GM23338 (cell line): ENCODE results near the gene FAM32A. TPM values are rescaled to one million over a fixed set of nuclear protein-coding genes. Genes with fewer than 3 reads are reported as not detected.

Source experiments
- ATAC-seq: fragments of 200-7000 bp; cut with Tn5 transposase; 3 replicates; pipeline ENCODE4 v1.9.1; 2020
- DNase-seq: peaks from one replicate; pipeline ENCODE4 v3.0.0-alpha.2; 2015; ENCODE audit warnings: low spot score
- H2AFZ ChIP-seq: fragments of 200-600 bp; sonication (generic); 2 replicates; pipeline ENCODE4 v1.8.0; 2016; ENCODE audit warnings: antibody characterized with exemption, mild to moderate bottlenecking, moderate library complexity
- H3F3A ChIP-seq: fragments of 200-600 bp; sonication (generic); replicated peaks from 2 replicates; pipeline ENCODE4 v1.8.0; 2017; ENCODE audit warnings: antibody characterized with exemption, mixed run types, low read depth
- H3K27ac ChIP-seq: fragments of 200-600 bp; sonication (generic); 2 replicates; pipeline ENCODE4 v1.6.1; 2016; ENCODE audit warnings: low read depth
- H3K27me3 ChIP-seq: fragments of 200-600 bp; sonication (generic); 2 replicates; pipeline ENCODE4 v1.8.0; 2016; ENCODE audit warnings: mild to moderate bottlenecking, mixed run types, moderate library complexity; ENCODE audit not compliant: insufficient read depth
- H3K36me3 ChIP-seq: fragments of 200-600 bp; sonication (generic); 2 replicates; pipeline ENCODE4 v1.8.0; 2016; ENCODE audit warnings: mild to moderate bottlenecking; ENCODE audit not compliant: insufficient read depth
- H3K4me1 ChIP-seq: fragments of 200-600 bp; sonication (generic); 2 replicates; pipeline ENCODE4 v1.8.0; 2016; ENCODE audit warnings: mild to moderate bottlenecking, moderate library complexity; ENCODE audit not compliant: insufficient read depth
- H3K4me2 ChIP-seq: fragments of 200-600 bp; sonication (generic); 2 replicates; pipeline ENCODE4 v1.7.1; 2017; ENCODE audit warnings: mixed run types
- H3K4me3 ChIP-seq: fragments of 200-600 bp; sonication (generic); 2 replicates; pipeline ENCODE4 v1.6.1; 2016; ENCODE audit warnings: mixed run types
- H3K79me2 ChIP-seq: fragments of 200-600 bp; sonication (generic); replicated peaks from 2 replicates; pipeline ENCODE4 v1.8.0; 2017; ENCODE audit warnings: mild to moderate bottlenecking; ENCODE audit not compliant: insufficient read depth
- H3K9me2 ChIP-seq: fragments of 200-600 bp; sonication (generic); 2 replicates; pipeline ENCODE4 v1.8.0; 2017; ENCODE audit not compliant: insufficient read depth
- H4K20me1 ChIP-seq: fragments of 200-600 bp; sonication (generic); replicated peaks from 2 replicates; pipeline ENCODE4 v1.8.0; 2017; ENCODE audit warnings: mild to moderate bottlenecking; ENCODE audit not compliant: insufficient read depth
- H3K27ac Mint-ChIP-seq: 2 replicates; pipeline ENCODE4 v1.8.0; 2020; ENCODE audit warnings: inconsistent platforms, mild to moderate bottlenecking, moderate library complexity, mixed read lengths
- H3K27me3 Mint-ChIP-seq: 3 replicates; pipeline ENCODE4 v1.8.0; 2022; ENCODE audit warnings: low read depth, mild to moderate bottlenecking, moderate library complexity, mixed read lengths, inconsistent platforms; ENCODE audit not compliant: insufficient read depth, poor library complexity
- H3K36me3 Mint-ChIP-seq: 3 replicates; pipeline ENCODE4 v1.8.0; 2021; ENCODE audit warnings: low read depth, mild to moderate bottlenecking, inconsistent platforms, moderate library complexity, mixed read lengths
- H3K4me1 Mint-ChIP-seq: 3 replicates; pipeline ENCODE4 v1.8.0; 2020; ENCODE audit warnings: mild to moderate bottlenecking, inconsistent platforms, mixed read lengths
- H3K4me3 Mint-ChIP-seq: 3 replicates; pipeline ENCODE4 v1.8.0; 2021; ENCODE audit warnings: moderate library complexity, mild to moderate bottlenecking, inconsistent platforms, mixed read lengths
- H3K9me3 Mint-ChIP-seq: 3 replicates; pipeline ENCODE4 v1.8.0; 2020; ENCODE audit warnings: moderate library complexity, mild to moderate bottlenecking, inconsistent platforms, mixed read lengths
- polyA plus RNA-seq: library from polyadenylated mRNA; unstranded; fragments of >200 nt; fragmentation: Nextera tagmentation; extraction: Ambion mirVana; gene quantifications from 2 replicates; pipeline ENCODE4 v1.2.1, GENCODE V29; 2016
- total RNA-seq: library from RNA; depleted of rRNA; stranded (reverse); fragments of >200 nt; shearing (Covaris generic); gene quantifications from 2 replicates; pipeline ENCODE4 v1.2.3, GENCODE V29; 2014
- TF ChIP-seq, protein P1 (sequence below), 2 experiments: fragments of 200-600 bp in 1 of 2; sonication (generic) in 1 of 2; conservative IDR thresholded peaks; 2 replicates each; pipeline versions ENCODE4 v1.5.1 to v1.6.1; 2016 to 2017; ENCODE audit warnings: antibody characterized with exemption in 2 of 2, low read depth in 2 of 2, mild to moderate bottlenecking in 2 of 2, moderate library complexity in 1 of 2
- TF ChIP-seq, protein P2 (sequence below): fragments of 250-450 bp; sonication (Bioruptor Pico); IDR thresholded peaks from 2 replicates; pipeline ENCODE4 v1.5.0; 2020; ENCODE audit warnings: mild to moderate bottlenecking, moderate library complexity

The FAM32A gene
- total and polyA plus RNA-seq, 2 experiments from 2014 or later = 58.2 to 67.3 TPM

DNA sequence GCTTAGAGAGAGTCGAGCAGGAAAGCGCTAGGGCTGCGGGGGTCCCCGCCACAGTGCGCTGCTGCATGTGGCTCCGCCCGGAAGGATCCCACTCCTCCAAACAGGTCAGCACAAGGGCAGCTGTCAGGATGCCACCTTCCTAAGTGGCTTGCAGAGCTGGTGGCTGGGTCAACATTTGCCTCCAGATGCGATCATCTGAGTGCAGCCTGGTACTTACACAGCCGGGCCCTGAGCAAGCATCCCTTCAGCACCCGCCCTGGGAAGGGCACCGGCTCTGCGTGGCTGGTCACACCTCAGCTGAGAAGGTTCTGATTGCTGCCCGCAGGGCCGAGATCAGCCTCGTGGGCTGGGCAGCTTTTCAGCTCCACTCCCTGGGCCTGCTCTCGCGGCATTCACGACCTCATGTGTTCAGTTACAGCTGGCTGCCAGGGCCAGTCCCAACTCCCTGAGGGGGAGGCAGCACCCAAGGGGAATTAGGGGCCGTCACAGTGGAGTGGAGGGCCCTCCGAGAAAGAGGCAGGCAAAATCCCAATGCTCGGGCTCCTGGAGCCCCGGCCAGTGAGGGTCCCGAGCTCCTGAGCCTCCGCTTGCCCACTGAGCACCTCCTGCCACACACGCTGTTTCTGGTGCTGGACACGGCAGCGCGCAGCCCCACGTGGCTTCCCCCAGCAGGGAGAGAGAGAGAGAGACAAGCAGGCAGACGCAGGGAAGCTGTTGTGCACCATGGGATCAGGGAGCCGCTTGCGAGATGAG lies 39.3 kb downstream of the FAM32A start:
- no peak overlapping the region for H3K4me2 ChIP-seq
- Mint-ChIP-seq H3K4me3 (no peak overlapping the region), H3K27me3 (peaks cover 8% of the 10 kb centered on the region), H3K36me3 (peaks cover 37% of the 10 kb centered on the region), H3K27ac (no peak overlapping the region), H3K9me3 (peaks cover 35% of the 10 kb centered on the region), H3K4me1 (no peaks in the 10 kb centered on the region)
- TF ChIP-seq, protein P1, sequence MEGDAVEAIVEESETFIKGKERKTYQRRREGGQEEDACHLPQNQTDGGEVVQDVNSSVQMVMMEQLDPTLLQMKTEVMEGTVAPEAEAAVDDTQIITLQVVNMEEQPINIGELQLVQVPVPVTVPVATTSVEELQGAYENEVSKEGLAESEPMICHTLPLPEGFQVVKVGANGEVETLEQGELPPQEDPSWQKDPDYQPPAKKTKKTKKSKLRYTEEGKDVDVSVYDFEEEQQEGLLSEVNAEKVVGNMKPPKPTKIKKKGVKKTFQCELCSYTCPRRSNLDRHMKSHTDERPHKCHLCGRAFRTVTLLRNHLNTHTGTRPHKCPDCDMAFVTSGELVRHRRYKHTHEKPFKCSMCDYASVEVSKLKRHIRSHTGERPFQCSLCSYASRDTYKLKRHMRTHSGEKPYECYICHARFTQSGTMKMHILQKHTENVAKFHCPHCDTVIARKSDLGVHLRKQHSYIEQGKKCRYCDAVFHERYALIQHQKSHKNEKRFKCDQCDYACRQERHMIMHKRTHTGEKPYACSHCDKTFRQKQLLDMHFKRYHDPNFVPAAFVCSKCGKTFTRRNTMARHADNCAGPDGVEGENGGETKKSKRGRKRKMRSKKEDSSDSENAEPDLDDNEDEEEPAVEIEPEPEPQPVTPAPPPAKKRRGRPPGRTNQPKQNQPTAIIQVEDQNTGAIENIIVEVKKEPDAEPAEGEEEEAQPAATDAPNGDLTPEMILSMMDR (conservative IDR thresholded peaks at IDR 0.05; ENCODE audit: low read depth in 2 of 2) = no peak
- TF ChIP-seq, protein P2, sequence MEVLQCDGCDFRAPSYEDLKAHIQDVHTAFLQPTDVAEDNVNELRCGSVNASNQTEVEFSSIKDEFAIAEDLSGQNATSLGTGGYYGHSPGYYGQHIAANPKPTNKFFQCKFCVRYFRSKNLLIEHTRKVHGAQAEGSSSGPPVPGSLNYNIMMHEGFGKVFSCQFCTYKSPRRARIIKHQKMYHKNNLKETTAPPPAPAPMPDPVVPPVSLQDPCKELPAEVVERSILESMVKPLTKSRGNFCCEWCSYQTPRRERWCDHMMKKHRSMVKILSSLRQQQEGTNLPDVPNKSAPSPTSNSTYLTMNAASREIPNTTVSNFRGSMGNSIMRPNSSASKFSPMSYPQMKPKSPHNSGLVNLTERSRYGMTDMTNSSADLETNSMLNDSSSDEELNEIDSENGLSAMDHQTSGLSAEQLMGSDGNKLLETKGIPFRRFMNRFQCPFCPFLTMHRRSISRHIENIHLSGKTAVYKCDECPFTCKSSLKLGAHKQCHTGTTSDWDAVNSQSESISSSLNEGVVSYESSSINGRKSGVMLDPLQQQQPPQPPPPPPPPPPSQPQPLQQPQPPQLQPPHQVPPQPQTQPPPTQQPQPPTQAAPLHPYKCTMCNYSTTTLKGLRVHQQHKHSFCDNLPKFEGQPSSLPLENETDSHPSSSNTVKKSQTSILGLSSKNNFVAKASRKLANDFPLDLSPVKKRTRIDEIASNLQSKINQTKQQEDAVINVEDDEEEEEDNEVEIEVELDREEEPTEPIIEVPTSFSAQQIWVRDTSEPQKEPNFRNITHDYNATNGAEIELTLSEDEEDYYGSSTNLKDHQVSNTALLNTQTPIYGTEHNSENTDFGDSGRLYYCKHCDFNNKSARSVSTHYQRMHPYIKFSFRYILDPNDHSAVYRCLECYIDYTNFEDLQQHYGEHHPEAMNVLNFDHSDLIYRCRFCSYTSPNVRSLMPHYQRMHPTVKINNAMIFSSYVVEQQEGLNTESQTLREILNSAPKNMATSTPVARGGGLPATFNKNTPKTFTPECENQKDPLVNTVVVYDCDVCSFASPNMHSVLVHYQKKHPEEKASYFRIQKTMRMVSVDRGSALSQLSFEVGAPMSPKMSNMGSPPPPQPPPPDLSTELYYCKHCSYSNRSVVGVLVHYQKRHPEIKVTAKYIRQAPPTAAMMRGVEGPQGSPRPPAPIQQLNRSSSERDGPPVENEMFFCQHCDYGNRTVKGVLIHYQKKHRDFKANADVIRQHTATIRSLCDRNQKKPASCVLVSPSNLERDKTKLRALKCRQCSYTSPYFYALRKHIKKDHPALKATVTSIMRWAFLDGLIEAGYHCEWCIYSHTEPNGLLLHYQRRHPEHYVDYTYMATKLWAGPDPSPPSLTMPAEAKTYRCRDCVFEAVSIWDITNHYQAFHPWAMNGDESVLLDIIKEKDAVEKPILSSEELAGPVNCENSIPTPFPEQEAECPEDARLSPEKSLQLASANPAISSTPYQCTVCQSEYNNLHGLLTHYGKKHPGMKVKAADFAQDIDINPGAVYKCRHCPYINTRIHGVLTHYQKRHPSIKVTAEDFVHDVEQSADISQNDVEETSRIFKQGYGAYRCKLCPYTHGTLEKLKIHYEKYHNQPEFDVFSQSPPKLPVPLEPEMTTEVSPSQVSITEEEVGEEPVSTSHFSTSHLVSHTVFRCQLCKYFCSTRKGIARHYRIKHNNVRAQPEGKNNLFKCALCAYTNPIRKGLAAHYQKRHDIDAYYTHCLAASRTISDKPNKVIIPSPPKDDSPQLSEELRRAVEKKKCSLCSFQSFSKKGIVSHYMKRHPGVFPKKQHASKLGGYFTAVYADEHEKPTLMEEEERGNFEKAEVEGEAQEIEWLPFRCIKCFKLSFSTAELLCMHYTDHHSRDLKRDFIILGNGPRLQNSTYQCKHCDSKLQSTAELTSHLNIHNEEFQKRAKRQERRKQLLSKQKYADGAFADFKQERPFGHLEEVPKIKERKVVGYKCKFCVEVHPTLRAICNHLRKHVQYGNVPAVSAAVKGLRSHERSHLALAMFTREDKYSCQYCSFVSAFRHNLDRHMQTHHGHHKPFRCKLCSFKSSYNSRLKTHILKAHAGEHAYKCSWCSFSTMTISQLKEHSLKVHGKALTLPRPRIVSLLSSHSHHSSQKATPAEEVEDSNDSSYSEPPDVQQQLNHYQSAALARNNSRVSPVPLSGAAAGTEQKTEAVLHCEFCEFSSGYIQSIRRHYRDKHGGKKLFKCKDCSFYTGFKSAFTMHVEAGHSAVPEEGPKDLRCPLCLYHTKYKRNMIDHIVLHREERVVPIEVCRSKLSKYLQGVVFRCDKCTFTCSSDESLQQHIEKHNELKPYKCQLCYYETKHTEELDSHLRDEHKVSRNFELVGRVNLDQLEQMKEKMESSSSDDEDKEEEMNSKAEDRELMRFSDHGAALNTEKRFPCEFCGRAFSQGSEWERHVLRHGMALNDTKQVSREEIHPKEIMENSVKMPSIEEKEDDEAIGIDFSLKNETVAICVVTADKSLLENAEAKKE (CRISPR knock-in tag) = no peak
- H3K9me2 ChIP-seq = no peaks in the 10 kb centered on the region
- no peak overlapping the region for H3K4me3 ChIP-seq
- no peak overlapping the region for H3K27ac ChIP-seq
- H3F3A ChIP-seq = no peaks in the 10 kb centered on the region
- DNase-seq (no peak), ATAC-seq (no peak)
- H4K20me1 ChIP-seq = no peaks in the 10 kb centered on the region
- no peaks in the 10 kb centered on the region for H3K27me3 ChIP-seq
- no peaks in the 10 kb centered on the region for H3K79me2 ChIP-seq
- no peaks in the 10 kb centered on the region for H3K4me1 ChIP-seq
- no peak overlapping the region for H2AFZ ChIP-seq
- peaks cover 16% of the 10 kb centered on the region; the same call in 1 of the 2 replicates for H3K36me3 ChIP-seq
